Mammary epithelial cell (primary cell): ENCODE data around the gene PTPRJ.

Source experiments
- CTCF ChIP-seq, 2 donors: IDR thresholded peaks in 1 of 2; conservative IDR thresholded peaks in 1 of 2; 2 replicates each; pipeline ENCODE4 v1.5.1; 2011 to 2012; ENCODE audit warnings: inconsistent platforms in 2 of 2, low read length in 2 of 2, mild to moderate bottlenecking in 2 of 2, control low read depth in 1 of 2, low read depth in 1 of 2; ENCODE audit not compliant: insufficient read depth in 1 of 2; ENCODE audit errors: extremely low read depth in 1 of 2
- EZH2 ChIP-seq: IDR thresholded peaks from 2 replicates; pipeline ENCODE4 v1.6.1; 2012; ENCODE audit warnings: low read length, inconsistent platforms, borderline replicate concordance

GRCh38 chr11:48099916-48100446 lies 119.6 kb downstream of the PTPRJ start:
- TF ChIP-seq CTCF (conservative IDR thresholded peaks at IDR 0.05 in 1 of 2, IDR thresholded peaks at IDR 0.05 in 1 of 2; ENCODE audit: extremely low read depth in 1 of 2, insufficient read depth in 1 of 2, low read depth in 1 of 2, low read length in 2 of 2) (no peak), EZH2 (no peak)
